ENCODE results near the gene PDE9A. TPM values are rescaled to one million over a fixed set of nuclear protein-coding genes. Genes with fewer than 3 reads are reported as not detected.
"Not testable (repeated sequence)": the region's sequence is repeated elsewhere in the genome, so short reads cannot be mapped to it uniquely, and the experiment has no call there.

PDE9A gene
- total and polyA plus RNA-seq, 3 donors from 2014 or later = 5.7 to 6.4 (median 6.3) TPM

DNA sequence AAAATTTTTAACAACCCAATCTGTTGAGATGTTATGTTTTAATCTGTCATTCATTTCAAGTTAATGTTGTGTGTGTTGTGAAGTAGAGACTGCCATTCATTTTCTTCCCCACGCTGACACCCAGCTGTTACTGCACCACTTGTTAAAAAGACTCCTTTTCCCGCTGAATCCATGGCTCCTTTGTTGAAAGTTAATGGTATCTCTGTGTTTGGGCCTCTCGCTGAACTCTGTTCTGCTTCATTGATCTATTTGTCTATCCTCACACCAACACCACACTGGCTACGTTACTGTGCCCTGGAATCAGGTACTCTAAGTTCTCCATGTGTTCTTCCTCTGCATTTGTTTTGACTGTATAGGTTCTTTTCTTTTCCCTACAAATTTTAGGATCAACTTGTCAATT lies 58.2 kb downstream of the PDE9A start:
- 75 to 78% methylated on average over 4 of the region's 4 CpGs for WGBS, 2 donors
- no peak for TF ChIP-seq POLR2A (IDR thresholded peaks at IDR 0.05)
- TF ChIP-seq, protein P1, sequence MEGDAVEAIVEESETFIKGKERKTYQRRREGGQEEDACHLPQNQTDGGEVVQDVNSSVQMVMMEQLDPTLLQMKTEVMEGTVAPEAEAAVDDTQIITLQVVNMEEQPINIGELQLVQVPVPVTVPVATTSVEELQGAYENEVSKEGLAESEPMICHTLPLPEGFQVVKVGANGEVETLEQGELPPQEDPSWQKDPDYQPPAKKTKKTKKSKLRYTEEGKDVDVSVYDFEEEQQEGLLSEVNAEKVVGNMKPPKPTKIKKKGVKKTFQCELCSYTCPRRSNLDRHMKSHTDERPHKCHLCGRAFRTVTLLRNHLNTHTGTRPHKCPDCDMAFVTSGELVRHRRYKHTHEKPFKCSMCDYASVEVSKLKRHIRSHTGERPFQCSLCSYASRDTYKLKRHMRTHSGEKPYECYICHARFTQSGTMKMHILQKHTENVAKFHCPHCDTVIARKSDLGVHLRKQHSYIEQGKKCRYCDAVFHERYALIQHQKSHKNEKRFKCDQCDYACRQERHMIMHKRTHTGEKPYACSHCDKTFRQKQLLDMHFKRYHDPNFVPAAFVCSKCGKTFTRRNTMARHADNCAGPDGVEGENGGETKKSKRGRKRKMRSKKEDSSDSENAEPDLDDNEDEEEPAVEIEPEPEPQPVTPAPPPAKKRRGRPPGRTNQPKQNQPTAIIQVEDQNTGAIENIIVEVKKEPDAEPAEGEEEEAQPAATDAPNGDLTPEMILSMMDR (IDR thresholded peaks at IDR 0.05) = no peak
- no peaks in the 10 kb centered on the region for H3K9me3 ChIP-seq
- H3K27ac ChIP-seq = no peak overlapping the region
- no peaks in the 10 kb centered on the region for H3K27me3 ChIP-seq
- intact Hi-C loops (cut with DNase I; ENCODE audit: low total_unique reads) = no loop called here
- H3K36me3 ChIP-seq (ENCODE audit: low read depth, missing control alignments) = no peaks in the 10 kb centered on the region
- no peaks in the 10 kb centered on the region for H3K4me1 ChIP-seq
- H3K4me3 ChIP-seq = no peak overlapping the region
- DNase-seq = no peak

- H3K27me3 ChIP-seq; H3K9me3 ChIP-seq; intact Hi-C loops (cut with DNase I; ENCODE audit: low total_unique reads); H3K36me3 ChIP-seq (ENCODE audit: low read depth, missing control alignments); DNase-seq; H3K4me3 ChIP-seq; H3K27ac ChIP-seq; H3K4me1 ChIP-seq: not testable (repeated sequence)
- WGBS, 2 donors = 87 to 98% methylated on average over 7 of the region's 7 CpGs
Observed at GRCh38 chr21:42715427-42715826, 62.0 kb downstream of the PDE9A start.

DNA sequence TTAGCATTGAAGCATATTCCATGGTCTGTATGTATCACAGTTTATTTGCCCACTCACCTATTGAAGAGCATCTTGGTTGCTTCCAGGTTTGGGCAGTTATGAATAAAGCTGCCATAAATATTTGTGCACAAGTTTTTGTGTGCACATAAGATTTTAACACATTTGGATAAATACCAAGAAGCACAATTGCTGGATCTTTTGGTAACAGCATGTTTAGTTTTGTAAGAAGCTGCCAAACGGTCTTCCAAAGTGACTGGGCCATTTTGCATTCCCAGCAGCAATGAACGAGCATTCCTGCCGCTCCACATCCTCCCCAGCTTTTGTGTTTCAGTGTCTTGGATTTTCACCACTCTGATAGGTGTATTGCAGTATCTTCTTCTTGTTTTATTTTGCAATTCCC lies 62.7 kb downstream of the PDE9A start:
- Histone ChIP-seq H3K27ac (no peak overlapping the region), H3K4me1 (peaks cover 4% of the 10 kb centered on the region), H3K27me3 (no peaks in the 10 kb centered on the region), H3K36me3 (ENCODE audit: low read depth, missing control alignments) (no peaks in the 10 kb centered on the region), H3K9me3 (no peaks in the 10 kb centered on the region), H3K4me3 (no peak overlapping the region)
- WGBS, 2 donors = 78 to 79% methylated on average over 3 of the region's 3 CpGs
- no peak for DNase-seq
- intact Hi-C loops (cut with DNase I; ENCODE audit: low total_unique reads) = no loop called here
- TF ChIP-seq, protein P1 (IDR thresholded peaks at IDR 0.05) = no peak
- no peak for TF ChIP-seq POLR2A (IDR thresholded peaks at IDR 0.05)

- H3K27ac ChIP-seq; intact Hi-C loops (cut with DNase I; ENCODE audit: low total_unique reads); H3K27me3 ChIP-seq; H3K4me3 ChIP-seq; DNase-seq; H3K36me3 ChIP-seq (ENCODE audit: low read depth, missing control alignments); H3K9me3 ChIP-seq: not testable (repeated sequence)
- 82 to 86% methylated on average over 12 of the region's 12 CpGs for WGBS, 2 donors
- peaks cover 15% of the 10 kb centered on the region for H3K4me1 ChIP-seq
Observed at GRCh38 chr21:42720484-42720883, 67.1 kb downstream of the PDE9A start.

GRCh38 chr21:42721341-42721824 lies 68.0 kb downstream of the PDE9A start:
- WGBS, 2 donors = 18 to 20% methylated on average over 6 of the region's 6 CpGs
- Histone ChIP-seq H3K4me3 (no peak overlapping the region), H3K4me1 (peaks cover 15% of the 10 kb centered on the region), H3K9me3 (no peaks in the 10 kb centered on the region), H3K27me3 (no peaks in the 10 kb centered on the region), H3K36me3 (ENCODE audit: low read depth, missing control alignments) (no peaks in the 10 kb centered on the region), H3K27ac (no peak overlapping the region)
- intact Hi-C loops (cut with DNase I; ENCODE audit: low total_unique reads) = no loop called here
- no peak for DNase-seq
- no peak for TF ChIP-seq POLR2A (IDR thresholded peaks at IDR 0.05)
- TF ChIP-seq, protein P1 (IDR thresholded peaks at IDR 0.05) = no peak

GRCh38 chr21:42722153-42722552 lies 68.7 kb downstream of the PDE9A start:
- 68 to 82% methylated on average over 9 to 11 of the region's 11 CpGs for WGBS, 2 donors
- Histone ChIP-seq H3K36me3 (ENCODE audit: low read depth, missing control alignments) (no peaks in the 10 kb centered on the region), H3K27ac (no peak overlapping the region), H3K4me3 (no peak overlapping the region), H3K27me3 (no peaks in the 10 kb centered on the region), H3K9me3 (no peaks in the 10 kb centered on the region), H3K4me1 (peaks cover 15% of the 10 kb centered on the region)
- no peak for TF ChIP-seq POLR2A (IDR thresholded peaks at IDR 0.05)
- TF ChIP-seq, protein P1 (IDR thresholded peaks at IDR 0.05) = no peak
- DNase-seq = no peak
- intact Hi-C loops (cut with DNase I; ENCODE audit: low total_unique reads) = no loop called here

All from testis (tissue), 3 donors.